Activated CD8-positive, alpha-beta memory T cell treated with anti-CD3 and anti-CD28 coated beads, Interleukin-2, amount 50 U/mL, for 4 hours (primary cell): ENCODE measurements around the gene LRRC17.
"Not testable (repeated sequence)": the region's sequence is repeated elsewhere in the genome, so short reads cannot be mapped to it uniquely, and the experiment has no call there.

ENCODE experiments used
- DNase-seq: peaks from one replicate; pipeline ENCODE4 v3.0.0-alpha.2; 2020

Gene LRRC17

DNA sequence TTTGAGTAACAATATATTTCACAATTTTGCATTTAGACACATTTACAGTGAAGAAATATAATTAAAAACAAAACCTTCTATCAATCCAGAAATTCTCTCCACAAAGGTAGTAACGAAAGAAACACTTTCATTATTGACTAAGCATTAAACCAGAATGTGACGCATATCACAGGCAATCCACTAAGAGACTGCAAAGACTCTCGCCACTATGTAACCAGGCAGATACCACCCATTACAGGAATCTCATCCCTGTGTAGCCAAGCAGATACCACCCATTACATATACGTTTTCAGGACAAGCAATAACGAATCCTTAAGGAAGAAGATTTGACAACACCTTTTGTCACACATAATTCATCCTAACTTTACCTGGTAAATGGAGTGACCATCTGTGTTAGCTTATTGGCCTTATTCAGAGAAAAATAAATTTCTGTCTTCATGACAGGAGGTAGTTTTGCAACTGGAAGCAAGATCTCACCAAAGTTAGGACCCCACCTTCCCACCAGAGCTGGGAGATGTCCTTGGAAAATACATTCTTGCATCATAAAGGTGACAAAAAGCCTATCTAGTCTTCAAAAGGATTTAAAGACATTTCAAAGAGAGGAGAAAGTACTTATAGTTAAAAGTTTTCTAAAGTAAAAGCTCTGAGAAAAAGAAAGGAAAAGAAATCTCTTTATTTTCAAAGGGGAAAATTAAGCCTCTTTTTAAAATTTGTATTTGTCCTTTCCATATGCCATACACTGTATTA, 30.8 kb downstream of the LRRC17 start:
- no peak for DNase-seq

- no peak for DNase-seq
These were observed 31.4 kb downstream of the LRRC17 start for GRCh38 chr7:102944241-102944640.

DNA sequence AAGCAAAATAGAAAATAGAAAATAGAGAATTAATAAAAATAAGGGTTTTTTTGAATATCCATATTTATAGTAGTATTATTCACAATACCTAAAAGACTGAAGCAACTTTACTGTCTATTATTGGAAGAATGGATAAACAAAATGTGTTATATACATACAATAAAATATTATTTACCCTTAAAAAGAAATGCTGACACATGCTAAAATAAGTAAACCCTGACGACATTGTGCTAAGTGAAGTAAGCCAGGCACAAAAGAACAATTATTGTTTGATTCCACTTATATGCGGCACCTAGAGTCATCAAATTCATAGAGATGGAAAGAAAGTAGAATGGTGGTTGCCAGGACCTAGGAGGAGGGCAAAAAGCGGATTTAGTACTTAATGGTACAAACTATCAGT, 39.0 kb downstream of the LRRC17 start:
- DNase-seq, result no peak

GRCh38 chr7:102953406-102953805, 40.6 kb downstream of the LRRC17 start:
- DNase-seq, result no peak

DNA sequence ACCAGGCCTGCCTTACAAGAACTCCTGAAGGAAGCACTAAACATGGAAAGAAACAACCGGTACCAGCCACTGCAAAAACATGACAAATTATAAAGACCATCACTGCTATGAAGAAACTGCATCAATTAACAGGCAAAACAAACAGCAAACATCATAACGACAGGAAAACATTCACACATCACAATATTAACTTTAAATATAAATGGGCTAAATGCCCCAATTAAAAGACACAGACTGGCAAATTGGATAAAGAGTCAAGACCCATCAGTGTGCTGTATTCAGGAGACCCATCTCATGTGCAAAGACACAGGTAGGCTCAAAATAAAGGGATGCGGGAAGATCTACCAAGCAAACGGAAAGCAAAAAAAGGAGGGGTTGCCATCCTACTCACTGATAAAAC, 41.6 kb downstream of the LRRC17 start:
- not testable (repeated sequence) for DNase-seq

DNA sequence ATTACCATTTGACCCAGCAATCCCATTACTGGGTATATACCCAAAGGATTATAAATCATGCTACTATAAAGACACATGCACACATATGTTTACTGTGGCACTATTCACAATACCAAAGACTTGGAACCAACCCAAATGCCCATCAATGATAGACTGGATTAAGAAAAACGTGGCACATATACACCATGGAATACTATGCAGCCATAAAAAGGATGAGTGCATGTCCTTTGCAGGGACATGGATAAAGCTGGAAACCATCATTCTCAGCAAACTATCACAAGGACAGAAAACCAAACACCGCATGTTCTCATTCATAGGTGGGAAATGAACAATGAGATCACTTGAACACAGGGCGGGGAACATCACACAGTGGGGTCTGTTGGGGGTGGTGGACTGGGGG, 45.2 kb downstream of the LRRC17 start:
- not testable (repeated sequence) for DNase-seq

GRCh38 chr7:102961993-102962392, 49.2 kb downstream of the LRRC17 start:
- DNase-seq, result not testable (repeated sequence)

DNA sequence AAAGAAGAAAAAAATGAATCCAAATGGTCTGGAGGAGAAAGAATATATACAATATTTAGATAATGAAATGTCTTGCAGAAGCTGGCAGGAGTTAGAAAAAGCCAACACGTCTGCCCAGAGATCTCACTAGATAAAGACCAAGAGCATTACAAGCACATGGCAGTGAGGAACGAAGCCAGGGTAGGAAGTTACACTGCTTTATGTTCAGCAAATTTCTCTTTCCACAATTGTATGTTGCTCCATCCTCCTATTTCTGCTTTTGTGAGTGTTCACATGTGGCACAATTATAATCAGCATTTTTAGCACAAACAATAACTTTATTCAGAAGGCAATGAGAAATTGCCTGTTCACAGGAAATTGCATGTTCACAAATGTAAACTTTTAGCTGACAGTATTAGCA, 53.7 kb downstream of the LRRC17 start:
- no peak for DNase-seq

- no peak for DNase-seq
These were observed 55.0 kb downstream of the LRRC17 start for GRCh38 chr7:102967798-102968197.

DNA sequence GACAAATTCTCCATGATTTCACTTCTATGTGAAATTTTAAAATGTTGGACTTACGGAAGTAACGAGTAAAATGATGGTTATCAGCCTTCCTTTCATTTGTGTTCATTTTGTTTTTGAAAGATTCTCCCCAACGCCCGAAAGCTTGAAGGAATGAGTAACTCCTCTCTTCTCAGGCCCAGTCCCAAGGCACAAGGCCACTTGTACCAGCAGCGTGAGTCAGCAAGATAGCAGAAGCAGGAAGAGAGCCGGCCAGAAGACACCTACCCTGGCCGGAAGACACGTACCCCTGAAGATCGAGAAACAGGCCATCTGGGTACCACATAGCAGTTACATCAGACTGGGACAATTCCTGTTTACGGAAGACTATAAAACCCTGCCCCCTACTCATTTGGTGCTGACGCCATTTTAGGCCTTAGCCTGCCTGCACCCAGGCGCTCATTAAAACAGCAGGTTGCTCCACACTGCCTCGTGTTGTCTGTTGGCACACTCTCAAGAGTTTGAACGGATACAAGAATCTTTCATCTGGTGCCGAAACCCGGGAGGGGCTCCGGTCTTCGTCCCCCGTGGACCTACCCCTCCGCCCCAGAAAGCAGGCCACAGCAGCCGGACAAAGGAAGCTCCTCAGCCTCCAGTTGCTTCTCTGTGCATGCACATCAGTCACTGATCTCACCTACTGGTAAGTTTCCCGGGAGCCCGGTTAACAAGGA, 60.4 kb downstream of the LRRC17 start:
- no peak for DNase-seq

DNA sequence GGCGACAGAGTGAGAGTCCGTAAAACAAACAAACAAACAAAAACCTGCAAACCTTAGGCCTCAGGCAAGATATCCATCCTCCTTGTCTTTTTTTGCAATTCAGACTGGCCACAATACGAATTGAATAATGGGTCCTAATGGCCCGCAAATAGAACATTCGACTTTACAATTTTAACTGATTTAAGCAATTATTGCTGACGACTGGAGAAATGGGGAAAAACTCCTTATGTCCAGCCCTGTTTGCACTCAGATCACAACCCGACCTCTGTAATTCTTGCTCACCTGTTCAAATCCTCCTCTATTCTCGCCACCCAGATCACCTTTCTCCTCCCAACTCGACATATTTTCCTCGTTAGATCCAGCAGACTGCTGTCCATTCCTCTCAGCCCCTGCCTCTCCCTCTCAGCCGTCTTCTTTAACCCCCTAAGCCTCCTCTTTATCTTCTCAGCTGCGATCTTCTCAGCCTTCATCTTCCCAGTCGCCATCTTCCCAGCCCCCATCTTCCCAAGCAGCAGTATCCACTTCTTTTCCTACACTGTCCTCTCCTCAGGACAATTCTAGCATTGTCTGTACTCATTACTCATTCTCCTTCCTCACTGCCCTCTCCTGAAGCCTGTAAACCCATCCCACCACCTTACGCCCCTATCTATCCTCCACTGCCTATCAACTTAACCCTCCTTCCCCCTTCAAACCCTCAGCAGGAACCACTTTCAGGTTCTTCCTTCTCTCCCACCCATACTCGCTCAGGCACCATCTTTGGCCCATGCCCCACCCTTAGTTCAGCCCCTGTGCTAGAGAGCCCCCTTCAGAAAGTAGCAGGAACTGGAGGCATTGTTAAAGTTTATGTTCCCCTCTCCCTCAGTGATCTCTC, 61.8 kb downstream of the LRRC17 start:
- no peak for DNase-seq

DNA sequence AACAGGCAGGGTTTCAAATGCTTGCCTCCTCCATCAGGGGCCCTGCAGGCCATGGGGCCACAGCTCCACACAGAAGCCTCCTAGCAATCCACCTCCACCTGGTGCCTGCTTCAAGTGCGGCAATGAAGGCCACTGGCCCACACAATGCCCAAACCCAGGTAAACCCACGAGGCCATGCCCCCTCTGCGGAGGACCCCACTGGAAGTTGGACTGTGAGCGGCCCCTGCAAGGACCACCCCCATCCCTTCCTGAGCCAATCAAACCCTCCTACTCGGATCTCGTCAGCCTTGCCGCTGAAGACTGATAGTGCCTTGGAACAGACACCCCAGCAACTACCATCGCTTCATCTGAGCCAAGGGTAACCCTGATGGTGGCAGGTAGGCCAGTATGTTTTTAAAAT, 63.1 kb downstream of the LRRC17 start:
- DNase-seq, result no peak

DNA sequence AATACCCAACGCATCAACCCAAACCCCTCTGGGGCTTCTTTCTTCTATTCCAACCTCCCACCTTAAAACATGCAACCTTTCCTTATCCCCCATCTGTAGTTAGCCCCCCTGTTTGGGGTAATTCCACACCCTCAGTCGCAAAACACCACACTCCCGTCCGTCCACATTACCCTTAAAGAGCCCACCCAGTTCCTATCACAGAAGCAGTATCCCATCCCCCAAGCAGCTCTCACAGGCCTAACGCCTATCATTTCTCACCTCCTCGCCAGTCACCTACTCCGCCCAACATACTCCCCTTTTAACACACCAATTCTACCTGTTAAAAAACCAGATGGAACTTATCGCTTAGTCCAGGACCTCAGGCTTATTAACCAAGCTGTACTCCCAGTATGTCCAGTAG, 63.7 kb downstream of the LRRC17 start:
- DNase-seq, result no peak

DNA sequence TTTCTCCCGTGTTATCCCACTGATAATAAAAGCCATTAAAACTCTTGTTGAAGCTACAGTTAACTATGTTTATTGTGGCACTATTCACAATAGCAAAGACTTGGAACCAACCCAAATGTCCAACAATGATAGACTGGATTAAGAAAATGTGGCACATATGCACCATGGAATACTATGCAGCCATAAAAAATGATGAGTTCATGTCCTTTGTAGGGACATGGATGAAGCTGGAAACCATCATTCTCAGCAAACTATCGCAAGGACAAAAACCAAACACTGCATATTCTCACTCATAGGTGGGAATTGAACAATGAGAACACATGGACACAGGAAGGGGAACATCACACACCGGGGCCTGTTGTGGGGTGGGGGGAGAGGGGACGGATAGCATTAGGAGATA, 64.8 kb downstream of the LRRC17 start:
- DNase-seq, result not testable (repeated sequence)

DNA sequence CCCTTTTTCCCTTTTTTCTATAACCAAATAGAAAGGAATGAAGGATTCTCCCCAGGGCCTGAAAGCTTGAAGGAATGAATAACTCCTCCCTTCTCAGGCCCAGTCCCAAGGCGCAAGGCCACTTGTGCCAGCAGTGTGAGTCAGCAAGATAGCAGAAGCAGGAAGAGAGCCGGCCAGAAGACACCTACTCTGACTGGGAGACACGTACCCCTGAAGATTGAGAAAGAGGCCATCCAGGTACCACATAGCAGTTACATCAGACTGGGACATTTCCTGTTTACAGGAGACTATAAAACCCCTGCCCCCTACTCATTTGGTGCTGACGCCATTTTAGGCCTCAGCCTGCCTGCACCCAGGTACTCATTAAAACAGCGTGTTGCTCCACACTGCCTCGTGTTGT, 65.5 kb downstream of the LRRC17 start:
- no peak for DNase-seq

GRCh38 chr7:102979670-102980069, 66.9 kb downstream of the LRRC17 start:
- no peak for DNase-seq

DNA sequence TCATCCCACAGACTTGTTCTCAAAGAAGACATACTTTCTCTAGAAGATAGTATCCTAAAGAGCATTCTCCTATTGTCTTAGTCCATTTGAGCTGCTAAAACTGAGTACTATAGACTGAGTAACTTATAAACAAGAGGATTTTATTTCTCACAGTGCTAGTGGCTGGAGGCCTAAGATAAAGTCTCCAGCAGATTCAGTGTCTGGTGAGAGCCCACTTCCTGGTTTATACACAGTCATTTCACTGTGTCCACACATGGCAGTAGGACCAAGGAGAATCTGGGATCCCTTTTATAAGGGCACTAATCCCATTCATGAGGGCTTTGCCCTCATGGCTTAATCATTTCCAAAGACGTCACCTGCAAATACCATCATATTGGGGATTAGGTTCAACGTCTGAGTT, 68.7 kb downstream of the LRRC17 start:
- DNase-seq, result no peak

- DNase-seq, result no peak
These were observed 69.4 kb downstream of the LRRC17 start for GRCh38 chr7:102982235-102982634.

- no peak for DNase-seq
These were observed 70.8 kb downstream of the LRRC17 start for GRCh38 chr7:102983602-102984001.

DNA sequence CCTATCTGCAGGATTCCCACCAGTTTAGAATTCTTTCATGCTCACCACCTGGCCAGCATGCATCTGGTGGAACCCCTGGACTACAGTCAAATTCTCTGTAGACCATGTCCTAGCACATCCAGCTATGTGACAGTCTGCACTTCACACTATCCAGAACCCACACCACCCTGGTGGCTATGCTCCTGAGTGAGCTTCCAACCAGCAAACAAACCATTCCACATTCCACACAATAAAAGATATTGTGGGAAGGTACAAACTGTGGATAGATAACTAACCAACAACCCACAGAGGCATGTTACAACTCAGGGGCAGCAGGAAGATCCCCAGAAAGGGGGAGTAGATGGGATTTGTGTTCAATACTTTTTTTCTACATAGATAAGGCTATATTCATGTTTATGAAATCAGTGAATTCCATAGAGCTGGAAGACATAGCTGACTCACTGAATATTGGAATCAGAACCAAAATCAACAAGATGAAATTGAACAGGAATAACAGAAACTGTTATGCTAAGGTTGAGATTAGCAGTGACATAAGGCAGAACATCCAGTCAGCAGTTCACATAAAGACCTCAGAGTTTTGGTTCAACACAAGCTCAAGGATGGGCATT, 72.5 kb downstream of the LRRC17 start:
- DNase-seq, result no peak

- DNase-seq, result no peak
These were observed 75.3 kb downstream of the LRRC17 start for GRCh38 chr7:102988088-102988487.

- DNase-seq, result no peak
These were observed 76.1 kb downstream of the LRRC17 start for GRCh38 chr7:102988631-102989560.
